ENCODE data around the gene DHH. TPM values are rescaled to one million over a fixed set of nuclear protein-coding genes. Genes with fewer than 3 reads are reported as not detected.

The DHH gene
- total and polyA plus RNA-seq, 9 of the 15 experiments (the other 6 are each of a cell fraction or from before 2014, with no cell fraction given), result 0.07 to 2.6 (median 0.54) TPM

GRCh38 chr12:49049566-49050224, 44.9 kb downstream of the DHH start:
- Histone ChIP-seq H4K20me1 (replicated peaks; ENCODE audit: control insufficient read depth, insufficient read depth, low read length) (peaks cover 8% of the 10 kb centered on the region), H3K27me3 (ENCODE audit: control insufficient read depth in 2 of 2, insufficient read depth in 2 of 2, low read length in 2 of 2) (no peaks in the 10 kb centered on the region), H3K79me2 (ENCODE audit: control insufficient read depth, insufficient read depth, low read length) (peaks cover 16% of the 10 kb centered on the region), H3K9me3 (replicated peaks; ENCODE audit: control insufficient read depth, insufficient read depth, low read depth, low read length) (no peaks in the 10 kb centered on the region), H3K9ac (ENCODE audit: insufficient read depth in 1 of 2, low read depth in 2 of 2, low read length in 2 of 2) (no peak overlapping the region), H3K36me3 (ENCODE audit: control insufficient read depth, insufficient read depth, low read length) (peaks cover 99% of the 10 kb centered on the region), H2AFZ (ENCODE audit: low read depth, low read length) (no peak overlapping the region), H3K4me2 (ENCODE audit: insufficient read depth, low read length) (no peak overlapping the region), H3K27ac (ENCODE audit: extremely low read depth, low read depth, low read length) (no peak overlapping the region), H3K9me1 (ENCODE audit: control insufficient read depth, insufficient read depth, low read length) (no peaks in the 10 kb centered on the region), H3K4me1 (replicated peaks in 1 of 2; ENCODE audit: control insufficient read depth in 2 of 2, insufficient read depth in 2 of 2, low read length in 2 of 2) (0 out of 5 replicates have a peak, but pooled peaks cover 0 to 4% of the 10 kb centered on the region in 2 experiments), H3K4me3 (no peak overlapping the region)
- POLR2A ChIA-PET, result interaction anchor here (1.0 to 4.1 kb wide), 4 partner anchors 7 to 20 kb away, joined by 3 to 21 read pairs (median 4); no protein-coding TSS in a partner anchor
- peak; percentile 36; the same call in 1 of the 2 replicates for TF ChIP-seq POLR2A (conservative IDR thresholded peaks at IDR 0.05)
- TF ChIP-seq ZSCAN32 (CRISPR knock-in tag; IDR thresholded peaks at IDR 0.05), result no peak
- TF ChIP-seq JUND (IDR thresholded peaks at IDR 0.05; ENCODE audit: borderline replicate concordance, low read depth, low read length), result peak; percentile 36; the same call in 1 of the 2 replicates
- TF ChIP-seq JUND (tag; IDR thresholded peaks at IDR 0.05; ENCODE audit: borderline replicate concordance, low read depth, low read length), result no peak
- TF ChIP-seq FOSL1 (tag; conservative IDR thresholded peaks at IDR 0.05), result peak; percentile 84
- TF ChIP-seq ATF3 (IDR thresholded peaks at IDR 0.05), result peak; percentile 63
- no peak for TF ChIP-seq ATF3 (CRISPR knock-in tag; conservative IDR thresholded peaks at IDR 0.05)
- 0 out of 2 replicates have a peak, but pooled peaks have one; percentile 31 for TF ChIP-seq RBFOX2 (IDR thresholded peaks at IDR 0.05; ENCODE audit: low read depth, low read length)
- peak; percentile 22; the same call in 1 of the 2 replicates for TF ChIP-seq POLR2G (IDR thresholded peaks at IDR 0.05; ENCODE audit: low read depth, low read length)
- 0 out of 2 replicates have a peak, but pooled peaks have one; percentile 42 for TF ChIP-seq SUPT5H (IDR thresholded peaks at IDR 0.05)
- TF ChIP-seq AFF1 (IDR thresholded peaks at IDR 0.05; ENCODE audit: low read depth in 1 of 2, partially characterized antibody in 2 of 2), result no peak
- no peak; the same call in 2 of the 3 replicates for ATAC-seq
- intact Hi-C loops (cut with micrococcal nuclease), result no loop called here
- CTCF ChIA-PET (ENCODE audit: low intra/inter-chr PET ratio), result no interaction called here
- in situ Hi-C loops (cut with MboI), result no loop called here
- WGBS (ENCODE audit: insufficient coverage, low coverage, missing lambda C conversion rate), result 74% methylated on average over 16 of the region's 20 CpGs
- no TSS peak for BruUV-seq (replicated peaks)
- no peak for DNase-seq (ENCODE audit: extremely low read depth in 1 of 4, low spot score in 3 of 4)
- FAIRE-seq, result no peak
